ENCODE results near the gene TMEM132D.

The TMEM132D gene

DNA sequence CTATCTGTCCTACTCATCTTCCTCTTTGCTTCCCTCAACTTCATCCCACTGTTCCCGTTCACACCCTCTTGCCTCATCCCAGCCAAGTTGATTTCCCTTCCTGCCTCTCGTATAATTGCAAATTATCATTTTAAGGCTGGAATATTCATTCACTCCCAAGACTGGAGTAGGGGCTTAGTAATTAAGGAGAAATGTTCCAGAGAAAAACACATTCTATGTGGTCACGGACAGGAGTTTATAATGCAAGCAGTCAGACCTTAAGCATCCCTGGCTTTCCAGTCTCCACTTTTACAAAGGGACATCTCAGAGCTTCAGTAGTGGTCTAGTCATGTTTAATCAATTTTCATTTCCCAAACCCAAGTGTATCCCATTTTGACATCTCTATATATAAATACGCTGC lies 54.9 kb downstream of the TMEM132D start:
- no peak for DNase-seq
- ATAC-seq: no peak
- no peak overlapping the region for H3K27ac Mint-ChIP-seq
- no peak overlapping the region for H3K4me3 Mint-ChIP-seq
- H3K9me3 Mint-ChIP-seq: no peaks in the 10 kb centered on the region
- no peaks in the 10 kb centered on the region for H3K4me1 Mint-ChIP-seq
- H3K27me3 Mint-ChIP-seq: peaks cover 6% of the 10 kb centered on the region

GRCh38 chr12:129847063-129847462 lies 56.8 kb downstream of the TMEM132D start:
- Mint-ChIP-seq H3K9me3 (no peaks in the 10 kb centered on the region), H3K4me1 (no peaks in the 10 kb centered on the region), H3K27ac (no peak overlapping the region), H3K4me3 (no peak overlapping the region), H3K27me3 (peaks cover 6% of the 10 kb centered on the region)
- DNase-seq (no peak), ATAC-seq (no peak)

GRCh38 chr12:129844662-129845220 lies 59.1 kb downstream of the TMEM132D start:
- no peaks in the 10 kb centered on the region for H3K27me3 Mint-ChIP-seq
- no peaks in the 10 kb centered on the region for H3K4me1 Mint-ChIP-seq
- no peak for ATAC-seq
- H3K9me3 Mint-ChIP-seq: no peaks in the 10 kb centered on the region
- no peak overlapping the region for H3K4me3 Mint-ChIP-seq
- no peak for DNase-seq
- no peak overlapping the region for H3K27ac Mint-ChIP-seq

DNA sequence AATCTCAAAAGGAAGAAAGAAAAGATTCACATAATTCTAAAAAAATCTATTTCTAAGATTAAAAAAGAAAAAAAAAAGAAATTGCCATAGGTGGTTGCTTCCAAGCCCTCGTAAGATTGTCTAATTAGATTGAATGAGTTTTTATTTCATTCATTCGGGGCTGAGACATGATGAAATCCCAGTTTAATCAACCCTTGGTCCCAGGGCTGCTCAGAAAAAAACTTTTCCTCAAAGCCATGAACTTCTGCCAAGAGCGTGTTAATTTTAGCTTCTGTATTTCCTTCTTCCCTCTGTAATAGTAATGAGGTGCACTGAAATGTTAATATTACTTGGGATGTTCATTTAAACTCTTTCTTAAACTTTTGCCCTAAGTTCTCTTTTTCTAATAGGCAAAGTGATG lies 62.6 kb downstream of the TMEM132D start:
- Mint-ChIP-seq H3K9me3 (no peaks in the 10 kb centered on the region), H3K27ac (no peak overlapping the region), H3K4me1 (no peaks in the 10 kb centered on the region), H3K4me3 (no peak overlapping the region), H3K27me3 (no peaks in the 10 kb centered on the region)
- DNase-seq: no peak
- no peak for ATAC-seq

GRCh38 chr12:129840145-129840884 lies 63.5 kb downstream of the TMEM132D start:
- no peak overlapping the region for H3K27ac Mint-ChIP-seq
- H3K9me3 Mint-ChIP-seq: no peaks in the 10 kb centered on the region
- H3K27me3 Mint-ChIP-seq: no peaks in the 10 kb centered on the region
- DNase-seq: no peak
- ATAC-seq: no peak
- H3K4me3 Mint-ChIP-seq: no peak overlapping the region
- no peaks in the 10 kb centered on the region for H3K4me1 Mint-ChIP-seq

DNA sequence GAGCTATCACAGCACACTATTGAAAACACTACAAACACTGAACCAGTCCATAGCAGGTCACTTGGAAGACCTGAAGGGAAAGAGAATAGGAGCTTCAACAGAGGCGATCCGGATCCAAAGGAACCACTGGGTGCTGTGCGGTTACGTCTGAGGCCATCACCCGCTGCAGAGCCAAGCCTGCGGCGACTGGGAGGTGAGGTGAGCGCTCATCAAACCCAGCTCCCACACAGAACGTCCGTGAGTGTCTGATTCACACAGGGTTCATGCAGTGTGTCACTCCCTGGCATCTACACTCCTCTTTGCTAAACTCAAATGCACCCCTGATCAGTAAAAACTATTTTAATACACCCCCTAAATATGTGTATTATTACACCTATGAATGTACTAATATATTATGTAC lies 64.1 kb downstream of the TMEM132D start:
- no peak overlapping the region for H3K4me3 Mint-ChIP-seq
- H3K27ac Mint-ChIP-seq: no peak overlapping the region
- DNase-seq (no peak), ATAC-seq (no peak)
- no peaks in the 10 kb centered on the region for H3K27me3 Mint-ChIP-seq
- H3K9me3 Mint-ChIP-seq: peaks cover 0 to 3% of the 10 kb centered on the region in 2 donors
- H3K4me1 Mint-ChIP-seq: no peaks in the 10 kb centered on the region

- ATAC-seq (no peak), DNase-seq (no peak)
- H3K4me1 Mint-ChIP-seq: no peaks in the 10 kb centered on the region
- no peaks in the 10 kb centered on the region for H3K27me3 Mint-ChIP-seq
- H3K9me3 Mint-ChIP-seq: peaks cover 5 to 7% of the 10 kb centered on the region in 2 donors
- no peak overlapping the region for H3K27ac Mint-ChIP-seq
- no peak overlapping the region for H3K4me3 Mint-ChIP-seq
These were observed 72.5 kb downstream of the TMEM132D start for GRCh38 chr12:129831294-129831693.

GRCh38 chr12:129830796-129831195 lies 73.0 kb downstream of the TMEM132D start:
- Mint-ChIP-seq H3K27ac (no peak overlapping the region), H3K9me3 (peaks cover 5 to 7% of the 10 kb centered on the region in 2 donors), H3K27me3 (no peaks in the 10 kb centered on the region), H3K4me1 (no peaks in the 10 kb centered on the region), H3K4me3 (no peak overlapping the region)
- no peak for ATAC-seq
- no peak for DNase-seq

GRCh38 chr12:129827866-129828384 lies 75.9 kb downstream of the TMEM132D start:
- H3K4me1 Mint-ChIP-seq: no peaks in the 10 kb centered on the region
- ATAC-seq (no peak), DNase-seq (no peak)
- peaks cover 0 to 14% of the 10 kb centered on the region in 2 donors for H3K9me3 Mint-ChIP-seq
- no peaks in the 10 kb centered on the region for H3K27me3 Mint-ChIP-seq
- no peak overlapping the region for H3K4me3 Mint-ChIP-seq
- H3K27ac Mint-ChIP-seq: no peak overlapping the region

- H3K4me1 Mint-ChIP-seq: no peaks in the 10 kb centered on the region
- ATAC-seq (no peak), DNase-seq (no peak)
- H3K27ac Mint-ChIP-seq: no peak overlapping the region
- no peaks in the 10 kb centered on the region for H3K27me3 Mint-ChIP-seq
- peaks cover 0 to 14% of the 10 kb centered on the region in 2 donors for H3K9me3 Mint-ChIP-seq
- H3K4me3 Mint-ChIP-seq: no peak overlapping the region
These were observed 76.5 kb downstream of the TMEM132D start for GRCh38 chr12:129827102-129827865.

- Mint-ChIP-seq H3K4me1 (no peaks in the 10 kb centered on the region), H3K4me3 (no peak overlapping the region), H3K27me3 (no peaks in the 10 kb centered on the region), H3K27ac (no peak overlapping the region), H3K9me3 (peaks cover 4 to 14% of the 10 kb centered on the region in 2 donors)
- DNase-seq: no peak
- ATAC-seq: no peak
These were observed 77.6 kb downstream of the TMEM132D start for GRCh38 chr12:129826273-129826672.

- Mint-ChIP-seq H3K4me1 (no peaks in the 10 kb centered on the region), H3K4me3 (no peak overlapping the region), H3K27me3 (no peaks in the 10 kb centered on the region), H3K9me3 (peaks cover 4 to 14% of the 10 kb centered on the region in 2 donors), H3K27ac (no peak overlapping the region)
- ATAC-seq (no peak), DNase-seq (no peak)
These were observed 78.5 kb downstream of the TMEM132D start for GRCh38 chr12:129825316-129825715.

- ATAC-seq (no peak), DNase-seq (no peak)
- H3K4me1 Mint-ChIP-seq: no peaks in the 10 kb centered on the region
- H3K9me3 Mint-ChIP-seq: peaks cover 4 to 7% of the 10 kb centered on the region in 2 donors
- H3K27me3 Mint-ChIP-seq: no peaks in the 10 kb centered on the region
- no peak overlapping the region for H3K4me3 Mint-ChIP-seq
- H3K27ac Mint-ChIP-seq: no peak overlapping the region
These were observed 81.9 kb downstream of the TMEM132D start for GRCh38 chr12:129821964-129822363.

DNA sequence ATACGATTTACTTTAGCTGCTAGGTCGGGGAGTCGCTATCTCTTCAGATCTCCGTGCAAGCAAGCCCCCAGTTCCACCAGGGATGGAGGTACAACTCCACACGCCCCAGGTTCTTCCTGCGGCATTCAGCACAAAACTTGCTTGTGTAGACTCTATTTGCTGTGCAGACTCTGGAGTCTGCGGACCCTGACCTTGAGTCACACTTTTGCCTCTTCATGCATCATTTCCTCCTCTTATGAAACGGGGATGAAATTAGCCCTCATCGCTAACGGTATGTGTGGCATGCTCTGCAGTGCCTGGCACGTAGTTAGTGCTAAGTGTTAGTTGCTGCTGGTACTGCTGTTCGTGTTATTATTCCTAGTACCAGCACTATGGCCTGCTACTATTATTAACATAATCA lies 84.4 kb downstream of the TMEM132D start:
- Mint-ChIP-seq H3K4me1 (no peaks in the 10 kb centered on the region), H3K4me3 (no peak overlapping the region)
- no peak for ATAC-seq

GRCh38 chr12:129815846-129816245 lies 88.0 kb downstream of the TMEM132D start:
- H3K4me3 Mint-ChIP-seq: no peak overlapping the region
- ATAC-seq (no peak), DNase-seq (no peak)
- no peaks in the 10 kb centered on the region for H3K27me3 Mint-ChIP-seq
- no peaks in the 10 kb centered on the region for H3K9me3 Mint-ChIP-seq
- H3K27ac Mint-ChIP-seq: no peak overlapping the region
- H3K4me1 Mint-ChIP-seq: no peaks in the 10 kb centered on the region

More for the DNA sequence above, 84.4 kb downstream of the TMEM132D start:
- no peak for DNase-seq
- Mint-ChIP-seq H3K27me3 (no peaks in the 10 kb centered on the region), H3K9me3 (peaks cover 0 to 4% of the 10 kb centered on the region in 2 donors), H3K27ac (no peak overlapping the region)

DNA sequence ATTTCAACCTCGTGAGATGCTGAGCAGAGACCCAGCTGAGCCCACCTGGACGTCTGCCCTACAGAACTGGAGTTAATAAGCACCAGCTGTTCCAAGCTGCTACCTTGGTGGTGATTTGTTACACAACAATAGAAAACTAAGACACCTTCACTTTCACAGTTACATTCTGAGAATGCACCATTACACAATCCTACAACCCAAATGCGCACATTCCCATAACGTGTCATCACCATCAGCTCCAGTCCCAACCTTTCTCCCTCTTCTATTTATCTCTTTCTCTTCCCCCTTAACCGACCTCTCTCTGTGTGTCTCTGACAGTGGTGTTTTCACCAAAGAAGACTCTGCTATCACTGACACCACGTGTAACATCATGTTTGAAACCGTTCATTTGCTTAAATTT lies 91.9 kb downstream of the TMEM132D start:
- Mint-ChIP-seq H3K4me3 (no peak overlapping the region), H3K4me1 (no peaks in the 10 kb centered on the region), H3K9me3 (peaks cover 0 to 14% of the 10 kb centered on the region in 2 donors), H3K27me3 (no peaks in the 10 kb centered on the region), H3K27ac (no peak overlapping the region)
- no peak for ATAC-seq
- DNase-seq: no peak
